Endothelial cell of umbilical vein (primary cell): Measurements from ENCODE around the gene C2CD3. TPM values are rescaled to one million over a fixed set of nuclear protein-coding genes. Genes with fewer than 3 reads are reported as not detected.

ENCODE experiments used
- BruUV-seq: library from RNA; stranded (reverse); fragments of 400-500 nt; replicated peaks from 2 replicates; lab custom pipeline; 2021; lab: Mats Ljungman, UMichigan
- CTCF ChIA-PET: fragments of 300-600, 350-600 bp; sonication (Branson Sonifier 250); formaldehyde crosslinking; loops from one replicate; lab custom pipeline; 2021; ENCODE audit warnings: antibody characterized with exemption, inconsistent platforms; lab: Charles Lee
- POLR2A ChIA-PET: fragments of 300-600, 350-600 bp; sonication (Branson Sonifier 250); formaldehyde crosslinking; loops from one replicate; lab custom pipeline; 2021; ENCODE audit warnings: antibody characterized with exemption, inconsistent platforms; lab: Charles Lee
- DNase-seq: peaks from one replicate; pipeline ENCODE4 v3.0.0-alpha.2; 2011; ENCODE audit warnings: low read depth, low spot score
- FAIRE-seq: peaks from 2 replicates; lab custom pipeline; 2011; peaks lifted over from hg19 to GRCh38; lab: Jason Lieb, UNC
- H2AFZ ChIP-seq: 2 replicates; pipeline ENCODE4 v1.6.0; 2012; ENCODE audit warnings: low read depth, low read length, control low read depth, inconsistent platforms
- H3K27ac ChIP-seq: 2 replicates; pipeline ENCODE4 v1.5.1; 2011; ENCODE audit warnings: low read depth, mild to moderate bottlenecking, control low read depth, low read length, moderate library complexity; ENCODE audit not compliant: insufficient read depth
- H3K27me3 ChIP-seq, 2 experiments: 2 replicates each; pipeline versions ENCODE4 v1.6.0 to v1.6.1; 2011; ENCODE audit warnings: low read length in 2 of 2, mixed read lengths in 1 of 2; ENCODE audit not compliant: control insufficient read depth in 2 of 2, insufficient read depth in 2 of 2
- H3K36me3 ChIP-seq, 2 experiments: 2 replicates in 1 of 2; 3 replicates in 1 of 2; pipeline ENCODE4 v1.5.1; 2011; ENCODE audit warnings: low read length in 2 of 2, mild to moderate bottlenecking in 1 of 2, moderate library complexity in 1 of 2; ENCODE audit not compliant: control insufficient read depth in 2 of 2, insufficient read depth in 2 of 2; ENCODE audit errors: extremely low read depth in 1 of 2
- H3K4me1 ChIP-seq: 3 replicates; pipeline ENCODE4 v1.5.1; 2011; ENCODE audit warnings: mild to moderate bottlenecking, low read length; ENCODE audit not compliant: control insufficient read depth, insufficient read depth; ENCODE audit errors: extremely low read depth
- H3K4me2 ChIP-seq: 2 replicates; pipeline ENCODE4 v1.6.1; 2011; ENCODE audit warnings: low read length, control low read depth, mixed read lengths; ENCODE audit not compliant: insufficient read depth
- H3K4me3 ChIP-seq, 3 experiments: fragments of 200-600 bp in 1 of 3; sonication (generic), shearing (Covaris generic) in 1 of 3; replicated peaks in 1 of 3; 2 replicates each; pipeline ENCODE4 v1.5.1; 2011 to 2016; ENCODE audit warnings: control low read depth in 3 of 3, low read length in 3 of 3, mild to moderate bottlenecking in 2 of 3, inconsistent platforms in 1 of 3, low read depth in 1 of 3, moderate library complexity in 1 of 3; ENCODE audit not compliant: insufficient read depth in 1 of 3
- H3K79me2 ChIP-seq: 2 replicates; pipeline ENCODE4 v1.6.0; 2012; ENCODE audit warnings: low read length, inconsistent platforms; ENCODE audit not compliant: control insufficient read depth, insufficient read depth
- H3K9ac ChIP-seq: replicated peaks from 2 replicates; pipeline ENCODE3; 2011; ENCODE audit warnings: low read length, control low read depth; ENCODE audit not compliant: insufficient read depth; ENCODE audit errors: extremely low read depth
- H3K9me1 ChIP-seq: replicated peaks from 3 replicates; pipeline ENCODE4 v1.6.0; 2011; ENCODE audit warnings: mild to moderate bottlenecking, low read length; ENCODE audit not compliant: control insufficient read depth, insufficient read depth; ENCODE audit errors: extremely low read depth
- H3K9me3 ChIP-seq: replicated peaks from 2 replicates; pipeline ENCODE4 v1.5.1; 2012; ENCODE audit warnings: low read length, inconsistent platforms; ENCODE audit not compliant: control insufficient read depth, insufficient read depth
- H4K20me1 ChIP-seq: replicated peaks from 2 replicates; pipeline ENCODE3; 2011; ENCODE audit warnings: mild to moderate bottlenecking, low read length; ENCODE audit not compliant: control insufficient read depth, insufficient read depth; ENCODE audit errors: extremely low read depth
- EZH2 ChIP-seq: IDR thresholded peaks from 2 replicates; pipeline ENCODE4 v1.6.1; 2012; ENCODE audit warnings: borderline replicate concordance, low read depth, mild to moderate bottlenecking, moderate library complexity, low read length, inconsistent platforms; ENCODE audit not compliant: severe bottlenecking
- FOS ChIP-seq: IDR thresholded peaks from 2 replicates; pipeline ENCODE4 v1.6.1; 2011; ENCODE audit warnings: mild to moderate bottlenecking, low read length, moderate library complexity, borderline replicate concordance; ENCODE audit not compliant: insufficient read depth
- GATA2 ChIP-seq: IDR thresholded peaks from 2 replicates; pipeline ENCODE4 v1.7.0; 2011; ENCODE audit warnings: low read depth, mild to moderate bottlenecking, moderate library complexity, mixed read lengths, low read length; ENCODE audit not compliant: insufficient read length, insufficient read depth
- JUN ChIP-seq: IDR thresholded peaks from 2 replicates; pipeline ENCODE4 v1.6.1; 2011; ENCODE audit warnings: borderline replicate concordance, low read depth; ENCODE audit not compliant: insufficient read length, insufficient read depth
- MYC ChIP-seq: IDR thresholded peaks from one replicate; pipeline ENCODE4 v1.6.1; 2011; ENCODE audit warnings: mild to moderate bottlenecking, low read depth, low read length
- POLR2A ChIP-seq: IDR thresholded peaks from 2 replicates; pipeline ENCODE4 v1.6.1; 2012; ENCODE audit warnings: low read depth, mild to moderate bottlenecking, control low read depth, low read length
- POLR2AphosphoS5 ChIP-seq: IDR thresholded peaks from 2 replicates; pipeline ENCODE4 v1.6.1; 2012; ENCODE audit warnings: low read depth, mild to moderate bottlenecking, control low read depth, low read length, moderate library complexity; ENCODE audit not compliant: insufficient read depth
- dilution Hi-C: fragments of 300-500 bp; cut with MboI; formaldehyde crosslinking; loops from one replicate; pipeline ENCODE4 v1.15.0; 2019; ENCODE audit warnings: low sequenced_read_pairs; ENCODE audit not compliant: extremely low pct_ligation_motif_present
- intact Hi-C: fragments of 100-400 bp; cut with micrococcal nuclease; formaldehyde crosslinking; loops from one replicate; pipeline ENCODE4 v1.10.0; 2022
- polyA plus RNA-seq, 4 experiments: library from polyadenylated mRNA; depleted of rRNA in 3 of 4; stranded (reverse) in 3 of 4; unstranded in 1 of 4; fragments of >200 nt; gene quantifications; 2 replicates each; pipeline versions ENCODE4 v1.2.1 to v1.2.3, GENCODE V29; 2011 to 2012; ENCODE audit warnings: missing spikeins in 1 of 4
- total RNA-seq: library from RNA; stranded (reverse); gene quantifications from 2 replicates; pipeline ENCODE4 v1.2.3, GENCODE V29; 2021
- TF ChIP-seq, protein P1 (sequence below), 2 donors: IDR thresholded peaks; 1 replicate in 1 of 2; 2 replicates in 1 of 2; pipeline ENCODE4 v1.5.1; 2011; ENCODE audit warnings: low read length in 2 of 2, mild to moderate bottlenecking in 2 of 2, moderate library complexity in 2 of 2, control low read depth in 1 of 2, inconsistent platforms in 1 of 2, low read depth in 1 of 2; ENCODE audit not compliant: insufficient read depth in 1 of 2; ENCODE audit errors: extremely low read depth in 1 of 2
- TF ChIP-seq, protein P2 (sequence below): IDR thresholded peaks from 2 replicates; pipeline ENCODE4 v1.6.1; 2011; ENCODE audit not compliant: insufficient read depth, insufficient read length

C2CD3 gene
- total and polyA plus RNA-seq, 2 donors (not counting 3 experiments of a cell fraction or from before 2014, with no cell fraction given): 12.9 to 36.6 TPM

DNA sequence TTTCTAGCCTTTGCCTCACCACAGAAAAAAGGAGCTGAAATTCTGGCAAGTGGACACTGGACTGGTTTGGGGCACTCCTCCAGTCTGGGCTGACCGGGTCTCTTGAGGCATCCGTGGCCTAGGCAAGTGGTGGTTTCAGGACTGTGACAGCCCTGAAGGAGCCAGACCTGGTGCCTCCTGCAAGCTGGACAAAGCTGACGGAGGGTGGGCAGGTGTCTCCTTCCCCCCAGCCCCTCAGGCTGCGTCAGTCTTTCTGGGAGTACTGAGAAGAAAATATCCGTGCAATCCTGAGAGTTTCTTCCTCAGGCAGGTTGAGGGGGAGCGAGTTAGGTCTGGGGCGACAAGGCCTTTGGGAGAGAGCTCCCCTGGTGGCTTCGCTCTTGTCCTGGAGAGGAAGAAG is 157.7 kb downstream of the C2CD3 start:
- no peaks in the 10 kb centered on the region for H3K9me3 ChIP-seq
- H3K9me1 ChIP-seq: no peaks in the 10 kb centered on the region
- DNase-seq: no peak
- no peaks in the 10 kb centered on the region for H4K20me1 ChIP-seq
- H3K9ac ChIP-seq: no peak overlapping the region
- no peak overlapping the region for H3K4me2 ChIP-seq
- no peak for FAIRE-seq
- H3K36me3 ChIP-seq: peaks cover 0 to 11% of the 10 kb centered on the region in 2 experiments
- no TSS peak for BruUV-seq
- no peak overlapping the region for H3K27ac ChIP-seq
- no peak overlapping the region for H3K4me3 ChIP-seq
- no peaks in the 10 kb centered on the region for H3K27me3 ChIP-seq
- ChIA-PET POLR2A (interaction anchor here (1.2 kb wide), 1 partner anchor 96 kb away, joined by 3 read pairs; no protein-coding TSS in a partner anchor), CTCF (interaction anchor here (0.7 to 1.8 kb wide), 2 partner anchors 15 to 726 kb away, joined by 3 to 5 read pairs; no protein-coding TSS in a partner anchor)
- no peak overlapping the region for H2AFZ ChIP-seq
- intact Hi-C loops: no loop called here
- no peaks in the 10 kb centered on the region for H3K4me1 ChIP-seq
- TF ChIP-seq POLR2AphosphoS5 (no peak), JUN (no peak), POLR2A (no peak), EZH2 (no peak), GATA2 (no peak), MYC (no peak), FOS (no peak)
- TF ChIP-seq, protein P1, sequence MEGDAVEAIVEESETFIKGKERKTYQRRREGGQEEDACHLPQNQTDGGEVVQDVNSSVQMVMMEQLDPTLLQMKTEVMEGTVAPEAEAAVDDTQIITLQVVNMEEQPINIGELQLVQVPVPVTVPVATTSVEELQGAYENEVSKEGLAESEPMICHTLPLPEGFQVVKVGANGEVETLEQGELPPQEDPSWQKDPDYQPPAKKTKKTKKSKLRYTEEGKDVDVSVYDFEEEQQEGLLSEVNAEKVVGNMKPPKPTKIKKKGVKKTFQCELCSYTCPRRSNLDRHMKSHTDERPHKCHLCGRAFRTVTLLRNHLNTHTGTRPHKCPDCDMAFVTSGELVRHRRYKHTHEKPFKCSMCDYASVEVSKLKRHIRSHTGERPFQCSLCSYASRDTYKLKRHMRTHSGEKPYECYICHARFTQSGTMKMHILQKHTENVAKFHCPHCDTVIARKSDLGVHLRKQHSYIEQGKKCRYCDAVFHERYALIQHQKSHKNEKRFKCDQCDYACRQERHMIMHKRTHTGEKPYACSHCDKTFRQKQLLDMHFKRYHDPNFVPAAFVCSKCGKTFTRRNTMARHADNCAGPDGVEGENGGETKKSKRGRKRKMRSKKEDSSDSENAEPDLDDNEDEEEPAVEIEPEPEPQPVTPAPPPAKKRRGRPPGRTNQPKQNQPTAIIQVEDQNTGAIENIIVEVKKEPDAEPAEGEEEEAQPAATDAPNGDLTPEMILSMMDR (IDR thresholded peaks at IDR 0.05; ENCODE audit: extremely low read depth in 1 of 2, insufficient read depth in 1 of 2, low read depth in 1 of 2, low read length in 2 of 2): no peak
- TF ChIP-seq, protein P2, sequence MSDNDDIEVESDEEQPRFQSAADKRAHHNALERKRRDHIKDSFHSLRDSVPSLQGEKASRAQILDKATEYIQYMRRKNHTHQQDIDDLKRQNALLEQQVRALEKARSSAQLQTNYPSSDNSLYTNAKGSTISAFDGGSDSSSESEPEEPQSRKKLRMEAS: no peak
- dilution Hi-C loops: no loop called here
- H3K79me2 ChIP-seq: no peaks in the 10 kb centered on the region
